ENCODE measurements around the gene HCAR3. TPM values are rescaled to one million over a fixed set of nuclear protein-coding genes. Genes with fewer than 3 reads are reported as not detected.

Gene HCAR3
- total RNA-seq, 1 experiment from 2014 or later, result not detected

DNA sequence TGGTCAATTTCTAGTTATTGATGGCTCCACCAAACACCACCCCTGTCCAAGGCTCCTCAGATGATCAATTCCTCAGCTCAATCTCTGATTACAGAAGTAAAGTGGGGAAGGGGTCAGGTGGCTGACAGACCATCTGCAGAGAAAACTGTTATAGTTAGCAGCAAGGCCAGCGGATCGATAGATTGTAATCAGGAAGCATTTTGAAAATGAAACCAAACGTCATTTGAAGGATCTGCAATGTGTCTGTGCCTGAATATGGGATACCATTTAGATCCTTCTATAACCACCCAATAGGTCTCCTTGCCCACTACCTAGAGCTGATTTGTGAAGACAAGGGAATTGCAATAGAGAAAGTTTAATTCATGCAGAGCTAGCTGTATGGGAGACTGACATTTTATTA is 25.0 kb downstream of the HCAR3 start:
- TF ChIP-seq, protein P1, sequence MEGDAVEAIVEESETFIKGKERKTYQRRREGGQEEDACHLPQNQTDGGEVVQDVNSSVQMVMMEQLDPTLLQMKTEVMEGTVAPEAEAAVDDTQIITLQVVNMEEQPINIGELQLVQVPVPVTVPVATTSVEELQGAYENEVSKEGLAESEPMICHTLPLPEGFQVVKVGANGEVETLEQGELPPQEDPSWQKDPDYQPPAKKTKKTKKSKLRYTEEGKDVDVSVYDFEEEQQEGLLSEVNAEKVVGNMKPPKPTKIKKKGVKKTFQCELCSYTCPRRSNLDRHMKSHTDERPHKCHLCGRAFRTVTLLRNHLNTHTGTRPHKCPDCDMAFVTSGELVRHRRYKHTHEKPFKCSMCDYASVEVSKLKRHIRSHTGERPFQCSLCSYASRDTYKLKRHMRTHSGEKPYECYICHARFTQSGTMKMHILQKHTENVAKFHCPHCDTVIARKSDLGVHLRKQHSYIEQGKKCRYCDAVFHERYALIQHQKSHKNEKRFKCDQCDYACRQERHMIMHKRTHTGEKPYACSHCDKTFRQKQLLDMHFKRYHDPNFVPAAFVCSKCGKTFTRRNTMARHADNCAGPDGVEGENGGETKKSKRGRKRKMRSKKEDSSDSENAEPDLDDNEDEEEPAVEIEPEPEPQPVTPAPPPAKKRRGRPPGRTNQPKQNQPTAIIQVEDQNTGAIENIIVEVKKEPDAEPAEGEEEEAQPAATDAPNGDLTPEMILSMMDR (IDR thresholded peaks at IDR 0.05), result no peak
- TF ChIP-seq TCF7L2 (IDR thresholded peaks at IDR 0.05; ENCODE audit: low read depth, low read length) (no peak), POLR2AphosphoS5 (IDR thresholded peaks at IDR 0.05; ENCODE audit: low read depth, low read length) (no peak), SIN3A (IDR thresholded peaks at IDR 0.05; ENCODE audit: borderline replicate concordance, insufficient read depth, low read depth, low read length) (no peak)
- TF ChIP-seq, protein P2, sequence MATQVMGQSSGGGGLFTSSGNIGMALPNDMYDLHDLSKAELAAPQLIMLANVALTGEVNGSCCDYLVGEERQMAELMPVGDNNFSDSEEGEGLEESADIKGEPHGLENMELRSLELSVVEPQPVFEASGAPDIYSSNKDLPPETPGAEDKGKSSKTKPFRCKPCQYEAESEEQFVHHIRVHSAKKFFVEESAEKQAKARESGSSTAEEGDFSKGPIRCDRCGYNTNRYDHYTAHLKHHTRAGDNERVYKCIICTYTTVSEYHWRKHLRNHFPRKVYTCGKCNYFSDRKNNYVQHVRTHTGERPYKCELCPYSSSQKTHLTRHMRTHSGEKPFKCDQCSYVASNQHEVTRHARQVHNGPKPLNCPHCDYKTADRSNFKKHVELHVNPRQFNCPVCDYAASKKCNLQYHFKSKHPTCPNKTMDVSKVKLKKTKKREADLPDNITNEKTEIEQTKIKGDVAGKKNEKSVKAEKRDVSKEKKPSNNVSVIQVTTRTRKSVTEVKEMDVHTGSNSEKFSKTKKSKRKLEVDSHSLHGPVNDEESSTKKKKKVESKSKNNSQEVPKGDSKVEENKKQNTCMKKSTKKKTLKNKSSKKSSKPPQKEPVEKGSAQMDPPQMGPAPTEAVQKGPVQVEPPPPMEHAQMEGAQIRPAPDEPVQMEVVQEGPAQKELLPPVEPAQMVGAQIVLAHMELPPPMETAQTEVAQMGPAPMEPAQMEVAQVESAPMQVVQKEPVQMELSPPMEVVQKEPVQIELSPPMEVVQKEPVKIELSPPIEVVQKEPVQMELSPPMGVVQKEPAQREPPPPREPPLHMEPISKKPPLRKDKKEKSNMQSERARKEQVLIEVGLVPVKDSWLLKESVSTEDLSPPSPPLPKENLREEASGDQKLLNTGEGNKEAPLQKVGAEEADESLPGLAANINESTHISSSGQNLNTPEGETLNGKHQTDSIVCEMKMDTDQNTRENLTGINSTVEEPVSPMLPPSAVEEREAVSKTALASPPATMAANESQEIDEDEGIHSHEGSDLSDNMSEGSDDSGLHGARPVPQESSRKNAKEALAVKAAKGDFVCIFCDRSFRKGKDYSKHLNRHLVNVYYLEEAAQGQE (IDR thresholded peaks at IDR 0.05; ENCODE audit: insufficient read depth in 1 of 2, low read depth in 2 of 2, low read length in 1 of 2), result no peak
- intact Hi-C loops (cut with micrococcal nuclease; ENCODE audit: unreplicated experiment) (no loop called here), in situ Hi-C loops (cut with HindIII; ENCODE audit: low pct_unique_long_range_greater_than_20kb, low sequenced_read_pairs) (no loop called here)
- POLR2A ChIA-PET, result no interaction called here
- Histone ChIP-seq H3K9me3 (ENCODE audit: control insufficient read depth, insufficient read depth, low read depth, low read length) (no peaks in the 10 kb centered on the region), H3K27me3 (ENCODE audit: control insufficient read depth, insufficient read depth, low read length) (no peaks in the 10 kb centered on the region), H3K4me3 (ENCODE audit: low read depth in 2 of 2, low read length in 2 of 2) (no peak overlapping the region), H3K4me1 (ENCODE audit: control insufficient read depth, insufficient read depth, low read length) (no peaks in the 10 kb centered on the region), H3K36me3 (ENCODE audit: control insufficient read depth, insufficient read depth, low read length) (no peaks in the 10 kb centered on the region), H3K27ac (ENCODE audit: low read length) (no peak overlapping the region)
- ATAC-seq (no peak), DNase-seq (ENCODE audit: low read depth, low spot score) (no peak)
- BruUV-seq (replicated peaks), result no TSS peak
- CTCF ChIA-PET, result no interaction called here

DNA sequence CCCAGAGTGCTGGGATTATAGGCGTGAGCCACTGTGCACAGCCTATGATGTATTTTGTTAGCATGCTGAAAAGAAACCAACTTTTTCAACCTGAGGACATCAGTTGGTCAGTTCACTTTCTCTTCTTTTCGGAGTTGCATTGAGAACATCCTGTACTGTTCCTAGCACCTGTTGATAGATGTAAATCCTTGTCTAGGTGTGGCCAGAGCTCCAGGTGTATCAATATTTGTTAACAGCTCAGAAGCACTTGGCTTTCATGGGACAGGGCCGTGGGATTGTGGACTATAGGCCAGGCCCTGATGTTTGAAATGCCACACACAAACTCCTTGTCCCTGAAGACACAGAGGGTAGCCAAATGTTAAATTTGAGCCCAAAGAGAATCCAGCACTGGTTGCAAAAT is 28.3 kb downstream of the HCAR3 start:
- intact Hi-C loops (cut with micrococcal nuclease; ENCODE audit: unreplicated experiment) (no loop called here), in situ Hi-C loops (cut with HindIII; ENCODE audit: low pct_unique_long_range_greater_than_20kb, low sequenced_read_pairs) (no loop called here)
- Histone ChIP-seq H3K27ac (ENCODE audit: low read length) (no peak overlapping the region), H3K9me3 (ENCODE audit: control insufficient read depth, insufficient read depth, low read depth, low read length) (no peaks in the 10 kb centered on the region), H3K36me3 (ENCODE audit: control insufficient read depth, insufficient read depth, low read length) (no peaks in the 10 kb centered on the region), H3K4me1 (ENCODE audit: control insufficient read depth, insufficient read depth, low read length) (no peaks in the 10 kb centered on the region), H3K4me3 (ENCODE audit: low read depth in 2 of 2, low read length in 2 of 2) (no peak overlapping the region), H3K27me3 (ENCODE audit: control insufficient read depth, insufficient read depth, low read length) (no peaks in the 10 kb centered on the region)
- ChIA-PET CTCF (no interaction called here), POLR2A (interaction anchor here (0.6 kb wide), 1 partner anchor 23 kb away, joined by 4 read pairs; no protein-coding TSS in a partner anchor)
- BruUV-seq (replicated peaks), result no TSS peak
- ATAC-seq, result no peak
- DNase-seq (ENCODE audit: low read depth, low spot score), result no peak
- TF ChIP-seq, protein P2 (IDR thresholded peaks at IDR 0.05; ENCODE audit: insufficient read depth in 1 of 2, low read depth in 2 of 2, low read length in 1 of 2), result no peak
- TF ChIP-seq, protein P1 (IDR thresholded peaks at IDR 0.05), result no peak
